KOPT-K1 (cell line): ENCODE data around the gene ZNF280B.
"Not testable (repeated sequence)": the region's sequence is repeated elsewhere in the genome, so short reads cannot be mapped to it uniquely, and the experiment has no call there.

ENCODE experiments used
- H3K27ac ChIP-seq: fragments of 200-600 bp; sonication (generic); 2 replicates; pipeline ENCODE4 v1.5.1; 2016; ENCODE audit warnings: antibody characterized with exemption, mild to moderate bottlenecking, low read depth, low read length; ENCODE audit not compliant: poor library complexity, severe bottlenecking
- H3K36me3 ChIP-seq: fragments of 200-600 bp; sonication (generic); 2 replicates; pipeline ENCODE4 v1.5.1; 2017; ENCODE audit warnings: antibody characterized with exemption, mild to moderate bottlenecking, low read length, moderate library complexity; ENCODE audit not compliant: insufficient read depth
- H3K9me3 ChIP-seq: fragments of 200-600 bp; sonication (generic); 2 replicates; pipeline ENCODE4 v1.5.1; 2017; ENCODE audit warnings: antibody characterized with exemption, low read length, mild to moderate bottlenecking; ENCODE audit not compliant: insufficient read depth, poor library complexity, severe bottlenecking

The ZNF280B gene

GRCh38 chr22:22452211-22452610, 56.3 kb downstream of the ZNF280B start:
- Histone ChIP-seq H3K36me3 (no peaks in the 10 kb centered on the region), H3K9me3 (peaks cover 19% of the 10 kb centered on the region), H3K27ac (no peak overlapping the region)

- no peak overlapping the region for H3K27ac ChIP-seq
- no peaks in the 10 kb centered on the region for H3K36me3 ChIP-seq
- H3K9me3 ChIP-seq, result peaks cover 19% of the 10 kb centered on the region
Measured at GRCh38 chr22:22450343-22450839, 58.2 kb downstream of the ZNF280B start.

GRCh38 chr22:22449819-22450218, 58.7 kb downstream of the ZNF280B start:
- Histone ChIP-seq H3K9me3 (peaks cover 19% of the 10 kb centered on the region), H3K27ac (no peak overlapping the region), H3K36me3 (no peaks in the 10 kb centered on the region)

GRCh38 chr22:22446517-22446916, 62.0 kb downstream of the ZNF280B start:
- H3K9me3 ChIP-seq, result peaks cover 8% of the 10 kb centered on the region
- no peaks in the 10 kb centered on the region for H3K36me3 ChIP-seq
- H3K27ac ChIP-seq, result no peak overlapping the region

- not testable (repeated sequence) for H3K36me3 ChIP-seq, H3K27ac ChIP-seq, H3K9me3 ChIP-seq
Measured at GRCh38 chr22:22444007-22444589, 64.4 kb downstream of the ZNF280B start.

GRCh38 chr22:22442928-22443709, 65.4 kb downstream of the ZNF280B start:
- Histone ChIP-seq H3K9me3 (peaks cover 8% of the 10 kb centered on the region), H3K27ac (no peak overlapping the region)

GRCh38 chr22:22441626-22442025, 66.9 kb downstream of the ZNF280B start:
- H3K9me3 ChIP-seq, H3K36me3 ChIP-seq, H3K27ac ChIP-seq: not testable (repeated sequence)

More at GRCh38 chr22:22442928-22443709, 65.4 kb downstream of the ZNF280B start:
- H3K36me3 ChIP-seq, result no peaks in the 10 kb centered on the region

GRCh38 chr22:22440188-22440587, 68.4 kb downstream of the ZNF280B start:
- H3K9me3 ChIP-seq, result peaks cover 8% of the 10 kb centered on the region
- no peak overlapping the region for H3K27ac ChIP-seq
- H3K36me3 ChIP-seq, result no peaks in the 10 kb centered on the region
